Ecto neural progenitor cell (in vitro differentiated cells): ENCODE data around the gene GTF2IRD1.
A peak's percentile ranks its signal among the peaks of the same experiment; 100 is the strongest.
"Not testable (repeated sequence)": the region's sequence is repeated elsewhere in the genome, so short reads cannot be mapped to it uniquely, and the experiment has no call there.

Experiments
- DNase-seq: peaks from one replicate; pipeline ENCODE4 v3.0.0-alpha.2; 2018; ENCODE audit warnings: low spot score

GTF2IRD1 gene

GRCh38 chr7:74467876-74468275 is 14.2 kb downstream of the GTF2IRD1 start:
- DNase-seq = no peak

- no peak for DNase-seq
These were observed 16.8 kb downstream of the GTF2IRD1 start for GRCh38 chr7:74470504-74470903.

- no peak for DNase-seq
These were observed 19.4 kb downstream of the GTF2IRD1 start for GRCh38 chr7:74473116-74473515.

- no peak for DNase-seq
These were observed 20.7 kb downstream of the GTF2IRD1 start for GRCh38 chr7:74474271-74474865.

GRCh38 chr7:74475243-74475986 is 21.7 kb downstream of the GTF2IRD1 start:
- DNase-seq = no peak

- DNase-seq = no peak
These were observed 22.3 kb downstream of the GTF2IRD1 start for GRCh38 chr7:74475987-74476350.

- no peak for DNase-seq
These were observed 22.9 kb downstream of the GTF2IRD1 start for GRCh38 chr7:74476626-74477025.

GRCh38 chr7:74478671-74479065 is 25.0 kb downstream of the GTF2IRD1 start:
- DNase-seq = no peak

- DNase-seq = no peak
These were observed 25.5 kb downstream of the GTF2IRD1 start for GRCh38 chr7:74479066-74479781.

- DNase-seq = peak; percentile 91
These were observed 26.5 kb downstream of the GTF2IRD1 start for GRCh38 chr7:74479961-74480829.

- no peak for DNase-seq
These were observed 27.2 kb downstream of the GTF2IRD1 start for GRCh38 chr7:74480861-74481417.

- no peak for DNase-seq
These were observed 27.9 kb downstream of the GTF2IRD1 start for GRCh38 chr7:74481458-74482196.

- DNase-seq = no peak
These were observed 28.4 kb downstream of the GTF2IRD1 start for GRCh38 chr7:74482197-74482467.

GRCh38 chr7:74482629-74483401 is 29.1 kb downstream of the GTF2IRD1 start:
- no peak for DNase-seq

GRCh38 chr7:74483402-74484336 is 30.0 kb downstream of the GTF2IRD1 start:
- DNase-seq = no peak

GRCh38 chr7:74485611-74486010 is 31.9 kb downstream of the GTF2IRD1 start:
- no peak for DNase-seq

GRCh38 chr7:74488518-74489030 is 34.9 kb downstream of the GTF2IRD1 start:
- DNase-seq = not testable (repeated sequence)

GRCh38 chr7:74489997-74490945 is 36.6 kb downstream of the GTF2IRD1 start:
- no peak for DNase-seq
